ENCODE results near the gene MCM10. TPM values are rescaled to one million over a fixed set of nuclear protein-coding genes. Genes with fewer than 3 reads are reported as not detected.
A peak's percentile ranks its signal among the peaks of the same experiment; 100 is the strongest.
"Not testable (repeated sequence)": the region's sequence is repeated elsewhere in the genome, so short reads cannot be mapped to it uniquely, and the experiment has no call there.

MCM10 gene
- total RNA-seq, 1 donor from 2014 or later = 0.22 TPM

- peak; percentile 10 for DNase-seq (ENCODE audit: low spot score)
- intact Hi-C loops (cut with DNase I) = no loop called here
Measured at GRCh38 chr10:13241613-13242012, 80.3 kb downstream of the MCM10 start.

GRCh38 chr10:13242260-13242659 lies 80.9 kb downstream of the MCM10 start:
- peak; percentile 5 for DNase-seq (ENCODE audit: low spot score)
- intact Hi-C loops (cut with DNase I) = not testable (repeated sequence)

GRCh38 chr10:13247246-13247645 lies 85.9 kb downstream of the MCM10 start:
- no peak for DNase-seq (ENCODE audit: low spot score)
- intact Hi-C loops (cut with DNase I) = no loop called here

- intact Hi-C loops (cut with DNase I) = no loop called here
- DNase-seq (ENCODE audit: low spot score) = no peak
Measured at GRCh38 chr10:13247784-13248183, 86.4 kb downstream of the MCM10 start.

DNA sequence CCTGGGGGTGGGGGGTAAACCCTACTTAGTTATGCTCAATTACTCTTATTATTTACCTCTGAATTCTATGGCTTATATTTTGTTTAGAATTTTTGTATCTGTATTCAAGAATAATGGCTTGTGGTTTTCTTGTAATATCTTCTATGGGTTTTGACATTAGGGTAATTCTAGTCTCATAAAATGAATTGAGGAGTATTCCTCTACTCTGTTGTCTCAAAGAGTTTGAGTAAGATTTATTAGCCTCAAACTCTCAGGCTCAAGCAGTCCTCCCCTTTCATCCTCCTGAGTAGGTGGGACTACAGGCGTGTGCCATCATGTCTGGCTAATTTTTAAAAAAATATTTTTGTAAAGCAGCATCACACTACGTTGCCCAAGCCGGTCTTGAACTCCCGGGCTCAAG lies 92.4 kb downstream of the MCM10 start:
- DNase-seq (ENCODE audit: low spot score) = no peak
- intact Hi-C loops (cut with DNase I) = no loop called here

GRCh38 chr10:13256627-13257026 lies 95.3 kb downstream of the MCM10 start:
- intact Hi-C loops (cut with DNase I) = no loop called here
- no peak for DNase-seq (ENCODE audit: low spot score)

GRCh38 chr10:13257621-13258140 lies 96.3 kb downstream of the MCM10 start:
- no peak for DNase-seq (ENCODE audit: low spot score)
- intact Hi-C loops (cut with DNase I) = no loop called here

Other genes with a start within 250 kb of the MCM10 start
- gene CCDC3, start 159.8 kb upstream of the MCM10 start, total RNA-seq = 6.4 TPM
- 126 TPM for gene OPTN, start 61.4 kb upstream of the MCM10 start, total RNA-seq
- gene UCMA, start 72.8 kb downstream of the MCM10 start, total RNA-seq = not detected
- gene PHYH, start 138.5 kb downstream of the MCM10 start, total RNA-seq = 101 TPM
- gene SEPHS1, start 186.7 kb downstream of the MCM10 start, total RNA-seq = 30.4 TPM

Measured in cardiac septum (tissue), 1 donor.